GM11168 (cell line): ENCODE data around the gene LGALS3.

Source experiments
- in situ Hi-C: fragments of 300-500 bp; cut with MboI; formaldehyde crosslinking; loops from one replicate; pipeline ENCODE4 v1.12.0; 2022; ENCODE audit warnings: low sequenced_read_pairs; ENCODE audit not compliant: unreplicated experiment

LGALS3 gene

DNA sequence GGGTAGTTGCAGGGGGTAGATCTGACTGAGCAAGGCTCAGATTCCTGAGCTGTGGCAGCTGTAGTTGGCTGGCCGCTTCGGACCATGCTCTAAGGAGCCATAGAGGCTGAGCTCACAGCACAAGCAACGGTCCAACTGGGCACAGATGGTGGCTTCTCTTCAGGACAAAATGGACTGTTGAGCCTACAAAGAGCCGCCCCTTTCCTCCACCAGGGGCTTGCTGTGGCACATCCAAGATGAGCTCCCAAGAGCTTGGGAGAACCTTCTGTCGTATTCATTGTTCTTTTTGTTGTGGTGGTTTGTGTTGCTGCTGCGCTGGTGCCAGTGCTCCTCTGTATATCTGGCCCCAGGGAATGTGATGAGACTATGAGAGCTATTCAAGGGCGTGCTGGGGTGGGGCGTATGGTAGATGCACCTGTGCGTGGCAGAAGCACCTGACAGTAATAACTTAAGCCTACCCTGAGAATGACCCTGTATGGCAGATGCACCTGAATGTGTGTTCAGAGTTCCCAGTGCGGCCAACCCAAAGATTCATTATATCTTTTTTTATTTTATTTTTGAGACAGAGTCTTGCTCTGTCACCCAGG, 17.8 kb upstream of the LGALS3 start:
- in situ Hi-C loops = no loop called here

DNA sequence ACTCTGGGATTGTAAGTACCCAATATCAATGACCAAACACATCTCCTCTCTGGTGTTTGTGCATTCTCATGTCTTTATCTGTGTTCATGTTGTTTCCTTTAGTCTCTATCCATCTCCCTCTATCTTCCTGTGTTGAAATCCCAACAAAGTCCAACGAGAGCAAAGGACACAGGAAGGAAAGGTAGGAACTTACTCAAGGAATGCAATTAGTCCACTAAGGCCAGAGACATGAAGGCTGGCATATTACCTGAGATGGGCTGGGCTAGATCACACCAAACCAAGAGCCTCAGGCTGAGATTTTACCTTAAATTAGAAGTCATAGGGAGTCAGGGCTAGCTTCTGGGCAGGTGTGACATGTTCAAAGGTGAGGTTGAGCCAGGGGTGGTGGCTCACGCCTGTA, 14.3 kb upstream of the LGALS3 start:
- in situ Hi-C loops = no loop called here

DNA sequence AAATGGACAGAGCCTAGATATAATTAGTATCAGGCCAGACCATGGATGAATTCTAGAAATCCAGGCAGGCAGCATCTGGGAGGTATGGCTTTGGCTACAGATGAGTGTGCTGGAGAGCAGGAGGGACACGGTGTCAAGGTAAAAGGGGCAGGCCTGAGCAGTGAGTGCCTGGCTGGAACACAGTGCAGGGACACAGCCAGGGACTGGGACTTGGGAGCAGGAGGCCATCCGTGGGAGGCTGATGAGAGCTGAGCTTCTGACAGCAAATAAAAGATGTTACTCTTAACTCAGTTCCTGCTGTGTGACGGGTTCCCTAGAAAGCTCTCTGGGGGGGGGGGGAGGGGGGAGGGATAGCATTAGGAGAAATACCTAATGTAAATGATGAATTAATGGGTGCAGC, 13.6 kb upstream of the LGALS3 start:
- in situ Hi-C loops = no loop called here

DNA sequence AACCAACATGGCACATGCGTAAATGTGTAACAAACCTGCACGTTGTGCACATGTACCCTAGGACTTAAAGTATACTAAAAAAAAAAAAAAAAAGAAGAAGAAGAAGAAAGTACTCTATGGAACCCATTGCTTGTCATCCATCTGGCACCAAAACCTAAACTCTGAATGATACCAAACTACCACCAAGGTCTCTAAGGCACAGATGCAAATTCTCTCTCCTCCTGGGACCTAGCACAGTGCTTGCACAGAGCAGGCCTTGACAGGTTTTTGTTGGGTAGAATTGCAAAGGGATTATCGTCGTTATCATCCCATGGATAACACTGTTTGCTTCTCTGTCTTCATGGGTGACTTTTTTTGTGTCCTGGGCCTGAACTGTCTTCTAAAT, 13.2 kb upstream of the LGALS3 start:
- in situ Hi-C loops = no loop called here

DNA sequence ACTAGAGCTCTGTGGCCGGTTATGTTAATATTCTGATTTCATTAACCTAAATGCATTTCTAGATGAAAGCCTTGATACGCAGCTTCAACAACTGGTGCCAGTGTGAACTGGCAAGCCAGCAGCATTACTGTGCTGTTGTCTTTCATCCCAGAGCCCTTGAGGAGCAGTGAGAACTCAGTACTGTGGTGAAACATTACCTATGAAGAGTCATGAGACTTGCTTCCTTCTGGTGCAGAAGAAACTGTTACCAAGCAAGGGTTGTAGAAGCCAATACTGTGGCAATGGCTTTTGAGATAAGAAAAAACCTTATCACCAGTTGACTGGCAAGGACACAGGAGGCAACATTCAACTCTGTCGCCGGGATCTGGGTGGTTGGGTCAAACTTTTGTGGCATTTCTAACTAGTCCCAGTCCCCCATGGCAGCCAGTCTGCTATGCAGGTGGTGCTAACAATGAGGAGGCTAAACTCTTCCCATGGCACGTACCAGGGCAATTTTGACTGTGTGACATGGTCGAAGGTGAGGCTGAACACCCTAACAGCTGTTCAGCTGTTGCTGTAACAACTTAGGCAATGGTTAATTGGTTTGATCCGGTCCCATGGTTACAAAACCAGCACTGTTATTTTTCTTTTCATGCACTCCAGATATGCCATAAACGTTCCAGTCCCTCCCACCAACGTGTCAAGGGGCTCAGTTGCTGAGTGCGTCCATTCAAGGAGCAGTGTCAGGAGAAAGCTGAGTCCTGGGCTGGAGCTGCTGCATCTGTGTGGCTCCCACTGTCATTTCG, 12.6 kb upstream of the LGALS3 start:
- in situ Hi-C loops = no loop called here

DNA sequence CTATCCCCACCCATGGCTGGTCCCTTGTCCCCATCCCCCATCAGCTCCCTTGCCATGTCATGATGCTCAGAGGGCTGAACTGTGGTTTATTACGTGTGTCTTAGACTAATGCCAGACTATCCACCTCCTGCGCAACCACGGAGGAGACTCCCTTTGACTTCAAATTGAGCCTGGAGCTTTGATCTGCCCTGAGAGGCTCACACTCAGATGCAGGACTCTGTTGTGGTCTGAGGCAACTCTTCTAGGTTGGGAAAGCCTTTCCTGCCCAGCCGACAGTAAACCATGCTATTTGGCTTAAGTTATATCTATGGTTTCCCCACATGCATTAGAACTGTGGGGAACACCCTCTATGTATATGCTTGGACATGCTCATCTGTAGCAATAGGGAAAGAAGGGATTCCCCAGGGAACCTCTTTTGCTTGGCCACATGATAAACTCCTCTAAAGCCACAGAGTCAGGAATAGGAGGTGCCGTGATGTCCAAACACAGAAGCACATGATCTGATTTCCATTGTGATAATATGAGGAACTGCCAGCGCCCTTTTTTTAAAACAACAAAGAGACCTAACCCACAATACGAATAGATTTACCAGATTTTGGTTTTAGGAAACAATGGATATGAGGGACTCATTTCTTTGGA, 11.1 kb upstream of the LGALS3 start:
- in situ Hi-C loops = no loop called here

DNA sequence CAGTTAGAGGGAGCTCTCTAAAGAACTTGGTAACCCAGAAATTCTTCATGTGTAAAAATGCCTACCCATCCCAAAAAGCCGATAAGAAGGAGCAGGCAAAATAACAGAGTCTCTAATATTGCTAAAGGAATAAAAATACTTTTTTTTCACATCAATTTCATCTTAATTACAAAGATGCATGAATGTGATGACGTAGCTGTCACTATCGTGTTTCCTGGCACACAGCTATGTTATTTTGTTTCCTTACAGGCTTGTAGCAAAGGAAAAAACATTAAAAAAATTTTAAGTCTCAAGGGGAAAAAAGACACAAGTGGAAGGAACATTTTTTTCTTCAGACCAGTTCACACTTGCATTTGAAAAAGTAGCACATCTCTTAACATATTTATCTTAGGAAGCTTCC, 10.3 kb upstream of the LGALS3 start:
- in situ Hi-C loops = no loop called here

DNA sequence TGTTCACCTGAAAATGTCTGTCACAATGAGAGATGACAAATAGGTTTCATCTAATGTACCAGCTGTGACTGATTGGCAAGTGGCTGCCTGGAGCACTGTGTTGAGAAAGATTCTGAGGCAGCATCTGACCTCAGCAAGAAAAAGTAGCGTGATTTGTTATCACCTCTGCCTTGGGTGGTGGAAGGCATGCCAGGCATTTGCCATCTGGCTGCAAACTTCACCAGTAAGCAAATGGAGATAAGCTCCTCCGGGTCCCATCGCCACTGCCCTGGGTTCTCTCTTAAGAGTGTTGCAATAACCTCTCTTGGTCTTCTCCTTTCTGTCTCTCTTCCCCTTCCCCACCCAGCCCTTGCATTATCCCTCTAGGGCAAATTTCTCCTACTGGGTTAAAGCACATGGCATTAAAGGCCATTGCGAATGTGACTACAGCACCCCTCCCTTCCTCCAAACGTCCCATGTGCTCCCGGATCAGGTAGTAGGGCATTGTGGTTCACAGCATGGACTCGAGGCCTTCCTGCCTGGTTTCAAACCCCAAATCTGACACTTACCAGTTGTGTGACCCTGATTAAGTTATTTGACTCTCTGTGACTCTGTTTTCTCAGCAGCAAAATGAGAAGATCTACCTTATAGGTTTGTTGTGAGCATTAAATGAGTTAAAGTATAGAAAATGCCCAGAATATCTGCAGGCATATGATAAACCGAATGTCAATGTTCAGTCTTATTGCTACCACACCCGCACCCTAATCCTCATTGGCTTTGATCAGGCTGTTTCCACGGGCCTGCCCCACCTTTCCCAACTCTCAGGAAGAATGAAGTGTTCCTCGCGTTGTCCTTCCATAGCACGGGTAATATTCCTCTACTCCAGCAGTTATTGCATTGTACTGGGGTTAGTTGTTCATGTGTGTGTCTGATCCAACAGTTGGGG, 8.2 kb upstream of the LGALS3 start:
- in situ Hi-C loops = no loop called here

DNA sequence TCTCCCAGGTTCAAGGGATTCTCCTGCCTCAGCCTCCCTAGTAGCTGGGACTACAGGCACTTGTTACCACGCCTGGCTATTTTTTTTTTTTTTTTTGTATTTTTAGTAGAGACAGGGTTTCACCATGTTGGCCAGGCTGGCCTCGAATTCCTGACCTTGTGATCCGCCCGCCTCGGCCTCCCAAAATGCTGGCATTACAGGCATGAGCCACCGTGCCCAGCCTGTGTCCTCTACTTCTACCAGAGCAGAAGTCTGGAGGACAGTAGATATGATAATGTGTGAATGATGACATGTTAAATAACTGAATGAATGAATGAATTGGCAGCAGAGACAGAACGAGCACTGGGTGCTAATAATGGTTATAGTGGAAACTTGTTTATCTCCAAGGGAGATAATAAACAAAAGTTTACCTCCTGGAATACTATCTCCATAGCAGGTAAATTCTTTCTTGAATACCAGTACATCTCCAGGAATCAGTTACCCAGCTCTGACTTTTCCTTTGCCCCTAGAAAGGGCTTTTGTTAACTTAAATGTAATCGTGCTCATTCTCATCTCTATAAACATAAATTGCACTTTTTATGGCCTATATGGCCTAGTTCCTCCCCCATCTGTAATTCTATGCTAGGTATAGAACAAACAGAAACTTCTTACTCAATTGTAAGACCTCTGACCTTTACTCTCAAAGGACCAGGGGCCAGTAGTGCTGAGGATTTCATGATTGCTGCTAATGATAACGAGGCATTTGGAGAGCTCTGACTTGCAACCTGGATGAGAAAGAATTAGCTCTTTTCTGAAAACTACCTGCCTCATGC, 7.2 kb upstream of the LGALS3 start:
- in situ Hi-C loops = no loop called here

DNA sequence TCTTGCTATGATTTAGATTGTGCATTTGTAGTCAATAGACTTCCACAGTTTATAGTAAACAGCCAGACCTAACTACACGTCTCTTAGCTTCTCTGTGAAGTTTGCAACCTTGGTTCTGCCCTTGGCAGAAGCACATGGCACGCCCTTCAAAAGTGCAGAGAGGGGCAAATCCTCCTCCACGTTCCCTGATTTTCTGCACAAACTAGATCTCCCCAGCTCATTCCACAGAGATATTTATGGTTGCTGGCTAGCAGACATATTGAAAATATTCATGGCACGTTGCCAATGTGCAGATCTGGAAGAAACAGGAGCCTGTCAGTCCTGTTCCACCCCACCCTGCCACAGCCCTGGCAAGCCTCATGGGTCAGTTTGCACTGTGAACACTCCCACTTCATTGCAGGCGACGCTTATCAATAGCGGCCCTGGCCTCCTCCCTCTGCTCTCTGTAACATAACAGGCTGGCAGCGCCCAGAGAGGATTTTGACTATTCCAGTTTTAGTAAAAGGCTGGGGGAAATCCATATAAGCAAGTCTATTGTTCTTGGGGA, 6.5 kb upstream of the LGALS3 start:
- in situ Hi-C loops = no loop called here

DNA sequence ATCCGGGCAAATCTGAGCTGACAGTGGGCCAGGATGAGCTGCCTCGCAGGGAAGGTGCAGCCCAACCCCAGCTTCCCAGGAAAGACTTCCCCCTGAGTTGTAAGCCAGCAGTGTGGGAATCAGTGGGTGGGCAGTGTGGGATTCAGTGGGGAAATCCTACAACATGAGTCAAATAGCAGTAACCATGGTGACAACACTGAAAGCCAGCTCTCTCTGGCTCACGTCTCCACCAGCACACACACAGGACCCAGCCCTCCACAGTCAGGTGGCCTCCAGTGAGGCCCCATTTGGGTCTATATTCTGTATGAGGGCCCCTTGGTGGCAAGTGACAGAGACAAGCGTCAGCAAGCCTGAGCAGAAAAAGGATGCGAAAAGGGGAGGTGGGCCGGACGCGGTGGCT, 6.0 kb upstream of the LGALS3 start:
- in situ Hi-C loops = no loop called here

DNA sequence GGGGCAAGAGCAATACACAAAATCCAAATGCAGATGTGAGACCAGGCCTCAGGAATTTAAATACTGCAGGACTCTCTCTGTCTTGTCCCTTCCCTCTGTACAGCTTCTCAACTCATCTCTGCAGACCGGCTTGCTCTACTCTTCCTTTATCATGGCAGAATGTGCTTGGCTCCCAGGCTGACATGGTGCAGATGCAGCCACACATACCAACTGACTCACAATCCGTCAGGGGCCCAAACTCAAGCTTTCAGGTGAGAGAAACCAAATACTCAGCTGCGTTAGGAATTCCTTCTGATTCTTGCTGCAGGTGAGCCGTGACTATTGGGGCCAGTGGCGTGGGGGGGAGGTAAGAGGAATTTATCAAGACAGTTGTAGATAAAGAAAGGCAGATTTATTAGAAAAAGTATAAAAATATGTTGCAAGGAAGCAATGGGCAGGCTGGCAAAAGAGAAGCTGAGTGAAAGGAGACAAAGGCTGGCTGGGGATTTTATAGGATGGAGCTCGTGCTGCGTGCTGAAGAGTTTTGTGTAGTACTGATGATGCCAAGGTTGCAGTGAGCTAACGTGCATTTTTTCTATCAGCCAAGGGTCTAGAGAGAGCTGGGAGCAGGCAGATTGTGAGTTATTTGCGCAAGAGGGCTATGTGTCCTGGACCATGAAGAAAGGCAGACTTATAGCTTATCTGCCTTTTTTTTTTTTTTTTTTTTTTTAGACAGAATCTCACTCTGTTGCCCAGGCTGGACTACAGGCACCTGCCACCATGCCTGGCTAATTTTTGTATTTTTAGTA, 5.0 kb upstream of the LGALS3 start:
- in situ Hi-C loops = no loop called here

DNA sequence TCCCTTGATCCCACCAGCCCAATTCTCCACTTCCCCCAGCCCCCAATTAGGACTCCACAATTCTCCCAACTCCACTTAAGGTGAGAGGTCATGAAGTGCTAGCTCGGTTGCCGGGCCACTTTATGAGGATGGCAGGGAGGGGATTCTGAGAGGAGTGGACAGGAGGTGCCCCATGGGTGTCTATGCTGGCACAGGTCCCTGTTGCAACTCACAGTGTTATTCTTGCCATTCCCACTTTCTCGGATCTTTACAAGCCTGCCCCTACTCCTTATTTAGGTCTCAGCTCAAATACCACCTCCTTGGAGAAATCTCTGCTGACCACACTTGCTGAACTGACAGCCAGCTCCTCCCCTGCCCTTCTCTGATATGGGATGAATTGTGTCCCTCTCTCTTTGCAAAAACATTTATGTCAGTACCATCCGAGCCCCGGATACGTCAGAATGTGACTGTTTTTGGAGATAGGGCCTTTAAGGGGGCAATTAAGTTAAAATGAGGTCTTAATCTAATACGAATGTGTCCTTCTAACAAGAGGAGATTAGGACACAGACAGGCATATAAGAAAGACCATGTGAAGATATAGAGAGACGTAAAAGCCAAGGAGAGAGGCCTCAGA, 4.2 kb upstream of the LGALS3 start:
- in situ Hi-C loops = no loop called here

DNA sequence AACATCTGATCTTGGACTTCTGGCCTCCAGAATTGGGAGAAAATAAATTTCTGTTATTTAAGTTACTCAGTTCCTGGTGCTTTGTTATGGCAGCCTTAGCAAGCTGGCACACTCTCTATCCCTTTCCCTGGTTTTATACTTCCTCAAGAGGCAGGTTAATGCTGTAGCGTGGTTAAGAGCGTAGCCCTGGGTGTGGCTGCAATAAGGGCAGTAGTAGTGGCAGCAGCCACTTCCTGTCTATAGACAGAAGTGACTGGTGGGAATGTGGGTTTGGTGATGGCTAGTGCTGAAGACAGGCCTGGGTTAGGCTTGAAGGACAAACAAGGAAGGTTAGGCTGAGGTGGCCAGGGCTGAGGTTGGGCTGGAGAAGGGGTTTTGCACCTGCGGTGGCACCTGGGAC, 3.6 kb upstream of the LGALS3 start:
- in situ Hi-C loops = no loop called here

DNA sequence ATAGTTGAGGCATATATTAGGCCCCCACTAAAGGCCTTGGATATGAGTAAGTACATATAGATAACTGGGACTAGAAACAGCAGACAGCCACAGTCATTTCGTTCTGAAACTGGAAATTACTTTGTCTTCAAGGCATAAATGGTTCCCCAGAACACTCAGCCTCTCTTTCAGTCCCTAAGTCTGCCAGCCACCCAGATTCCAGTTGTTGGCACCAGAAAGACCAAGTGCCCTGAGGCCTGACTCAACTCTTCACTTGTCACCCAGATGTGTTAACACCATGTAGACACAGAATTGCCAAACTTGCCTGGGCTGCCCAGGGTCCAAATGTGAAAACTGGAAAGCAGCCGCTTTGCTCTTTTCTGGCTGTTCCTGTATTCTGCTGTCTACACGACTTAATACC, 3.0 kb upstream of the LGALS3 start:
- in situ Hi-C loops = no loop called here

DNA sequence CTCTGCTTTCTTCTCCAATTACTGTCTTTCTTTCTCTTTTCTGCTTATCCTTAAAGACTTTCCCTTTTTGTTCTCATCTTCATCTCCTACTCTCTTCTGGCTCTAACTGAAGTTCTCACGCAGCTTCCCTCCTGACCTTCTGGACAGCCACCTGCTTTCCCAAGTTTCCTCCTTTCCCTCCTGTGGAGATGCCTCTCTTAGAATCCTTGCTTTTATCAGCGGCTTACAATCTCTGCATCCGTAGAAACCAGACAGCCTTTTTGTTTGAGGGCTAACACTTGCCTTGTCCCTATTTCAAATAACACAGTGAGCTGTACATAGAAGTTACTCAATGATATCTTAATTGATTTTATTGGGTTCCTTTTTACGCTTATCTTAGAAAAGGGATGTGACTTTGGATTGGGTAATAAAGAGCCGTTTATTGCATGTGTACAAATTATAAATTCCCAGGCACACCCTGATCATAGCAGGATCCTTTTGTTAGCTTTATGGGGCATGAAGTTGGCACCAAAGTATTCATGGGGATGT, 2.1 kb upstream of the LGALS3 start:
- in situ Hi-C loops = no loop called here

DNA sequence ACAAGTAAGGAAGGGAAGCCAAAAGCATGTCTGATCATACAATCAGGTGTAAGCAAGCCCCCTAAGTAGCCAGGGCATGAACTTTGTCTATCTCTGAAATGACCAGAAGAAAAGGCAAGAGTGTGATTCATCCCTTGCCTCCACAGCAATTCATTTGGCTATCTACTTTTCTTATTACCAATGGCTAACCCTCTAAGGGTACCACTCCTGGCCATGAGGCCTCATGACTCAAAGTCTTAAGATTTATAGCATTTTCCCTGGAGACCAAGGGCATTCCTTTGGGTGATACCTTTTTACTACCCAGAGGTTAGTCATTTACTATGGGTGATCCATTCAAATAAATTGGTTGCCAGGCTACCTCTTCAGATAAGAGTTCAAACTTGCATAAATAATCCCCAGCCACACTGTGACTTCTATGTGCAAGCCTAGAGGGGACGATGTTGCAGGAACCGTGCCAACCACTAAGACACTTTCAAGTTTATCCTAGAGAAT, 1.5 kb upstream of the LGALS3 start:
- in situ Hi-C loops = no loop called here
